ENCODE measurements around the gene COL20A1.

DNA sequence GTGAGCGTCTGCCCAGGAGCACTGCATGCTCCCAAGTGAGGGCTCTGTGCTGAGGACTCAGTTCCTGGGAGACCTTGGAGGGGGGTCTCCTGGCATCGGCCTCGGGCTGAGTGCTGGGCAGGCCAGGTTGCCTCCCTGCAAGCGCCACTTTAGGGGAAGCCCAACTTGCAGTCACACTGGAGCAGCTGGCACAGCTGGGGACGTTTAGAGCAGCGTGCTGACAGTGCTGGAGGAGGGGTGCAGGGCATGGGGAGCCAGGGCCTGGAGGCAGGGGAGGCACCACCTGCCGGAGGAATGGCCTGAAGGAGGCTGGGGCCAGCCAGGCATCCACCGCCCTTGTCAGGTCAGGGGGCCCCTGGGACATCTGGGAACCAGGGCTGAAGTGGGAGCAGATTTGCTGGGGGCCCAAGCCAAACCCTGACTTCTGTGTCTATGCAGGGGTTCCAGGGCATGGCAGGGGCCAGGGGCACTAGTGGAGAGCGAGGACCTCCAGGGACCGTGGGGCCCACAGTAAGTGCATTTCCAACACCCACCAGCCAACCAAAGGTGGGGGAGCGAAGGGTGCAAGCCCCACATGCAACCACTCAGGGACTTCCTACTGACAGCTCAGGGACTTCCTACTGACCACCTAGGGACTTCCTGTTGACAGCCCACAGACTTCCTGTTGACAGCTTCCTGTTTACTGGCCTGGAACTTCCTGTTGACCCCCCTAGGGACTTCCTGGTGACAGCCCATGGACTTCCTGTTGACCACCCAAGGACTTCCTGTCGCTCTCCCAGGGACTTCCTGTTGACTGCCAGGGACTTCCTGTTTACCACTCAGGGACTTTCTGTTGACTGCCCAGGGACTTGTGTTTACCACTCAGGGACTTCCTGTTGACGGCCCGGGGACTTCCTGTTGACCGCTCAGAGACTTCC, 33.6 kb downstream of the COL20A1 start:
- TF ChIP-seq FOSL2 (IDR thresholded peaks at IDR 0.05) (no peak), FOSL2 (CRISPR knock-in tag; IDR thresholded peaks at IDR 0.05) (no peak), CHD2 (IDR thresholded peaks at IDR 0.05; ENCODE audit: low read length, partially characterized antibody) (no peak), CBX2 (IDR thresholded peaks at IDR 0.05; ENCODE audit: borderline replicate concordance, low read depth) (no peak), BHLHE40 (IDR thresholded peaks at IDR 0.05; ENCODE audit: low read depth, low read length) (no peak), POLR2A (IDR thresholded peaks at IDR 0.05; ENCODE audit: low read length) (no peak), EP300 (IDR thresholded peaks at IDR 0.05) (no peak), RCOR1 (IDR thresholded peaks at IDR 0.05; ENCODE audit: low read depth, low read length) (no peak), CEBPB (IDR thresholded peaks at IDR 0.05) (no peak), PHF8 (IDR thresholded peaks at IDR 0.05; ENCODE audit: borderline replicate concordance, low read depth) (no peak), SMC3 (IDR thresholded peaks at IDR 0.05) (no peak)
- TF ChIP-seq, protein P1, sequence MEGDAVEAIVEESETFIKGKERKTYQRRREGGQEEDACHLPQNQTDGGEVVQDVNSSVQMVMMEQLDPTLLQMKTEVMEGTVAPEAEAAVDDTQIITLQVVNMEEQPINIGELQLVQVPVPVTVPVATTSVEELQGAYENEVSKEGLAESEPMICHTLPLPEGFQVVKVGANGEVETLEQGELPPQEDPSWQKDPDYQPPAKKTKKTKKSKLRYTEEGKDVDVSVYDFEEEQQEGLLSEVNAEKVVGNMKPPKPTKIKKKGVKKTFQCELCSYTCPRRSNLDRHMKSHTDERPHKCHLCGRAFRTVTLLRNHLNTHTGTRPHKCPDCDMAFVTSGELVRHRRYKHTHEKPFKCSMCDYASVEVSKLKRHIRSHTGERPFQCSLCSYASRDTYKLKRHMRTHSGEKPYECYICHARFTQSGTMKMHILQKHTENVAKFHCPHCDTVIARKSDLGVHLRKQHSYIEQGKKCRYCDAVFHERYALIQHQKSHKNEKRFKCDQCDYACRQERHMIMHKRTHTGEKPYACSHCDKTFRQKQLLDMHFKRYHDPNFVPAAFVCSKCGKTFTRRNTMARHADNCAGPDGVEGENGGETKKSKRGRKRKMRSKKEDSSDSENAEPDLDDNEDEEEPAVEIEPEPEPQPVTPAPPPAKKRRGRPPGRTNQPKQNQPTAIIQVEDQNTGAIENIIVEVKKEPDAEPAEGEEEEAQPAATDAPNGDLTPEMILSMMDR (IDR thresholded peaks at IDR 0.05) = no peak
- TF ChIP-seq, protein P2, sequence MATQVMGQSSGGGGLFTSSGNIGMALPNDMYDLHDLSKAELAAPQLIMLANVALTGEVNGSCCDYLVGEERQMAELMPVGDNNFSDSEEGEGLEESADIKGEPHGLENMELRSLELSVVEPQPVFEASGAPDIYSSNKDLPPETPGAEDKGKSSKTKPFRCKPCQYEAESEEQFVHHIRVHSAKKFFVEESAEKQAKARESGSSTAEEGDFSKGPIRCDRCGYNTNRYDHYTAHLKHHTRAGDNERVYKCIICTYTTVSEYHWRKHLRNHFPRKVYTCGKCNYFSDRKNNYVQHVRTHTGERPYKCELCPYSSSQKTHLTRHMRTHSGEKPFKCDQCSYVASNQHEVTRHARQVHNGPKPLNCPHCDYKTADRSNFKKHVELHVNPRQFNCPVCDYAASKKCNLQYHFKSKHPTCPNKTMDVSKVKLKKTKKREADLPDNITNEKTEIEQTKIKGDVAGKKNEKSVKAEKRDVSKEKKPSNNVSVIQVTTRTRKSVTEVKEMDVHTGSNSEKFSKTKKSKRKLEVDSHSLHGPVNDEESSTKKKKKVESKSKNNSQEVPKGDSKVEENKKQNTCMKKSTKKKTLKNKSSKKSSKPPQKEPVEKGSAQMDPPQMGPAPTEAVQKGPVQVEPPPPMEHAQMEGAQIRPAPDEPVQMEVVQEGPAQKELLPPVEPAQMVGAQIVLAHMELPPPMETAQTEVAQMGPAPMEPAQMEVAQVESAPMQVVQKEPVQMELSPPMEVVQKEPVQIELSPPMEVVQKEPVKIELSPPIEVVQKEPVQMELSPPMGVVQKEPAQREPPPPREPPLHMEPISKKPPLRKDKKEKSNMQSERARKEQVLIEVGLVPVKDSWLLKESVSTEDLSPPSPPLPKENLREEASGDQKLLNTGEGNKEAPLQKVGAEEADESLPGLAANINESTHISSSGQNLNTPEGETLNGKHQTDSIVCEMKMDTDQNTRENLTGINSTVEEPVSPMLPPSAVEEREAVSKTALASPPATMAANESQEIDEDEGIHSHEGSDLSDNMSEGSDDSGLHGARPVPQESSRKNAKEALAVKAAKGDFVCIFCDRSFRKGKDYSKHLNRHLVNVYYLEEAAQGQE (IDR thresholded peaks at IDR 0.05) = no peak
- TF ChIP-seq, protein P3, sequence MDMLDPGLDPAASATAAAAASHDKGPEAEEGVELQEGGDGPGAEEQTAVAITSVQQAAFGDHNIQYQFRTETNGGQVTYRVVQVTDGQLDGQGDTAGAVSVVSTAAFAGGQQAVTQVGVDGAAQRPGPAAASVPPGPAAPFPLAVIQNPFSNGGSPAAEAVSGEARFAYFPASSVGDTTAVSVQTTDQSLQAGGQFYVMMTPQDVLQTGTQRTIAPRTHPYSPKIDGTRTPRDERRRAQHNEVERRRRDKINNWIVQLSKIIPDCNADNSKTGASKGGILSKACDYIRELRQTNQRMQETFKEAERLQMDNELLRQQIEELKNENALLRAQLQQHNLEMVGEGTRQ (IDR thresholded peaks at IDR 0.05) = no peak
- TF ChIP-seq, protein P4, sequence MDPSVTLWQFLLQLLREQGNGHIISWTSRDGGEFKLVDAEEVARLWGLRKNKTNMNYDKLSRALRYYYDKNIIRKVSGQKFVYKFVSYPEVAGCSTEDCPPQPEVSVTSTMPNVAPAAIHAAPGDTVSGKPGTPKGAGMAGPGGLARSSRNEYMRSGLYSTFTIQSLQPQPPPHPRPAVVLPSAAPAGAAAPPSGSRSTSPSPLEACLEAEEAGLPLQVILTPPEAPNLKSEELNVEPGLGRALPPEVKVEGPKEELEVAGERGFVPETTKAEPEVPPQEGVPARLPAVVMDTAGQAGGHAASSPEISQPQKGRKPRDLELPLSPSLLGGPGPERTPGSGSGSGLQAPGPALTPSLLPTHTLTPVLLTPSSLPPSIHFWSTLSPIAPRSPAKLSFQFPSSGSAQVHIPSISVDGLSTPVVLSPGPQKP (IDR thresholded peaks at IDR 0.05; ENCODE audit: low read depth, low read length) = no peak

Data from A549 (cell line).